Activated CD4-positive, alpha-beta T cell treated with anti-CD3 and anti-CD28 coated beads, Interleukin-10, Interleukin-2, amounts not matched to agents 100 ng/mL and 50 ng/mL, durations not matched to agents 16 hours and 8 hours (primary cell): ENCODE data around the gene CAMK1G.

Source experiments
- DNase-seq: peaks from one replicate; pipeline ENCODE4 v3.0.0-alpha.2; 2020

The CAMK1G gene

GRCh38 chr1:209583408-209583807 is at the start of gene CAMK1G:
Gene CAMK1G (plus strand): TSS chr1:209583714. CDS start chr1:209594984, 11,270 bp downstream.
- DNase-seq: no peak

- no peak for DNase-seq
Measured at GRCh38 chr1:209534496-209535250, 48.8 kb upstream of the CAMK1G start.

GRCh38 chr1:209536843-209537242 is 46.7 kb upstream of the CAMK1G start:
- DNase-seq: no peak

- DNase-seq: no peak
Measured at GRCh38 chr1:209537336-209538114, 46.0 kb upstream of the CAMK1G start.

- DNase-seq: no peak
Measured at GRCh38 chr1:209539576-209539975, 43.9 kb upstream of the CAMK1G start.

GRCh38 chr1:209542585-209542984 is 40.9 kb upstream of the CAMK1G start:
- DNase-seq: peak; percentile 37

GRCh38 chr1:209544098-209544497 is 39.4 kb upstream of the CAMK1G start:
- DNase-seq: no peak

- no peak for DNase-seq
Measured at GRCh38 chr1:209545423-209545822, 38.1 kb upstream of the CAMK1G start.

GRCh38 chr1:209546390-209547085 is 37.0 kb upstream of the CAMK1G start:
- DNase-seq: no peak

- no peak for DNase-seq
Measured at GRCh38 chr1:209547626-209548025, 35.9 kb upstream of the CAMK1G start.

- no peak for DNase-seq
Measured at GRCh38 chr1:209549443-209550205, 33.9 kb upstream of the CAMK1G start.

- no peak for DNase-seq
Measured at GRCh38 chr1:209550519-209550918, 33.0 kb upstream of the CAMK1G start.

- no peak for DNase-seq
Measured at GRCh38 chr1:209552406-209553264, 30.9 kb upstream of the CAMK1G start.

GRCh38 chr1:209554761-209555611 is 28.5 kb upstream of the CAMK1G start:
- no peak for DNase-seq

GRCh38 chr1:209556162-209556690 is 27.3 kb upstream of the CAMK1G start:
- no peak for DNase-seq

GRCh38 chr1:209557221-209557620 is 26.3 kb upstream of the CAMK1G start:
- DNase-seq: no peak

- no peak for DNase-seq
Measured at GRCh38 chr1:209560529-209560928, 23.0 kb upstream of the CAMK1G start.

- no peak for DNase-seq
Measured at GRCh38 chr1:209560952-209561351, 22.6 kb upstream of the CAMK1G start.

- DNase-seq: no peak
Measured at GRCh38 chr1:209561532-209561931, 22.0 kb upstream of the CAMK1G start.

- no peak for DNase-seq
Measured at GRCh38 chr1:209564849-209565248, 18.7 kb upstream of the CAMK1G start.
